ENCODE measurements around the gene RNF138. TPM values are rescaled to one million over a fixed set of nuclear protein-coding genes. Genes with fewer than 3 reads are reported as not detected.

The RNF138 gene
- total and polyA plus RNA-seq, 10 of the 15 experiments (the other 5 are each of a cell fraction or from before 2014, with no cell fraction given): 24.2 to 75.2 (median 40.1) TPM

GRCh38 chr18:32152705-32153448 lies 61.2 kb downstream of the RNF138 start:
- H3K36me3 ChIP-seq (ENCODE audit: control insufficient read depth in 2 of 2, insufficient read depth in 2 of 2, low read length in 1 of 2): no peaks in the 10 kb centered on the region
- peaks cover 3% of the 10 kb centered on the region; the same call in 2 of the 3 replicates for H3K9me3 ChIP-seq (replicated peaks; ENCODE audit: control insufficient read depth, insufficient read depth, low read length)
- no peak overlapping the region for H3K9ac ChIP-seq (ENCODE audit: control insufficient read depth, insufficient read depth, low read length)
- DNase-seq (ENCODE audit: low read depth, low spot score): peak; percentile 19
- H3K4me3 ChIP-seq: peak overlapping the region; percentile 9; the same call in 1 of the 2 replicates
- WGBS (ENCODE audit: insufficient coverage, insufficient replicate concordance, low lambda C conversion rate, missing lambda C conversion rate): 18% methylated on average over 5 of the region's 5 CpGs
- H3K4me2 ChIP-seq (ENCODE audit: control insufficient read depth, insufficient read depth): peak overlapping the region; percentile 36
- no peaks in the 10 kb centered on the region for H3K27me3 ChIP-seq (replicated peaks in 1 of 2; ENCODE audit: control insufficient read depth in 2 of 2, insufficient read depth in 2 of 2, low read length in 1 of 2)
- ATAC-seq: peak; percentile 88
- H3K79me2 ChIP-seq (ENCODE audit: control insufficient read depth, insufficient read depth, low read length): no peaks in the 10 kb centered on the region
- FAIRE-seq: peak; percentile 88
- ChIA-PET POLR2A (no interaction called here), SMC1A (ENCODE audit: uncharacterized antibody, unreplicated experiment) (no interaction called here), RAD21 (ENCODE audit: unreplicated experiment) (interaction anchor here (0.6 kb wide), 1 partner anchor 67 kb away, joined by 3 read pairs; no protein-coding TSS in a partner anchor), CTCF (interaction anchor here (0.6 to 1.2 kb wide), 3 partner anchors 244 to 399 kb away, joined by 3 read pairs; no protein-coding TSS in a partner anchor)
- H2AFZ ChIP-seq (ENCODE audit: control insufficient read depth, low read depth, low read length): no peak overlapping the region
- in situ Hi-C loops (cut with MboI) (no loop called here), intact Hi-C loops (cut with micrococcal nuclease; ENCODE audit: unreplicated experiment) (loop anchor here (10.0 kb wide), 1 partner anchor 782 kb away; no protein-coding TSS in a partner anchor)
- no peak overlapping the region for H3K27ac ChIP-seq (ENCODE audit: control insufficient read depth, insufficient read depth)
- no peaks in the 10 kb centered on the region for H4K20me1 ChIP-seq (ENCODE audit: control insufficient read depth, insufficient read depth)
- no TSS peak for BruUV-seq (replicated peaks)
- peaks cover 3% of the 10 kb centered on the region for H3K4me1 ChIP-seq (ENCODE audit: control insufficient read depth, insufficient read depth, low read length)
- TF ChIP-seq IKZF1 (conservative IDR thresholded peaks at IDR 0.05) (0 out of 2 replicates have a peak, but pooled peaks have one; percentile 17), GATAD2B (conservative IDR thresholded peaks at IDR 0.05; ENCODE audit: low read depth) (no peak), MTA3 (IDR thresholded peaks at IDR 0.05; ENCODE audit: borderline replicate concordance, low read length) (no peak), DPF2 (IDR thresholded peaks at IDR 0.05) (0 out of 2 replicates have a peak, but pooled peaks have one; percentile 36), YY1 (IDR thresholded peaks at IDR 0.05; ENCODE audit: low read depth, low read length) (no peak), MEF2B (IDR thresholded peaks at IDR 0.05; ENCODE audit: partially characterized antibody, poor library complexity, severe bottlenecking) (no peak), PML (IDR thresholded peaks at IDR 0.05; ENCODE audit: low read length) (no peak), NFIC (IDR thresholded peaks at IDR 0.05; ENCODE audit: low read depth, low read length) (no peak), HSF1 (IDR thresholded peaks at IDR 0.05; ENCODE audit: low read depth, low read length) (no peak), MTA2 (IDR thresholded peaks at IDR 0.05; ENCODE audit: low read depth) (no peak), RUNX3 (IDR thresholded peaks at IDR 0.05; ENCODE audit: low read length) (peak; percentile 50), CHD1 (IDR thresholded peaks at IDR 0.05; ENCODE audit: low read depth, low read length) (no peak), WRNIP1 (IDR thresholded peaks at IDR 0.05; ENCODE audit: borderline replicate concordance, low read depth, low read length) (no peak), RAD21 (IDR thresholded peaks at IDR 0.05; ENCODE audit: insufficient read depth, low read depth, low read length) (no peak), PAX8 (IDR thresholded peaks at IDR 0.05) (no peak), POU2F2 (IDR thresholded peaks at IDR 0.05; ENCODE audit: borderline replicate concordance, low read depth, low read length) (no peak), ZSCAN29 (IDR thresholded peaks at IDR 0.05) (no peak), RB1 (IDR thresholded peaks at IDR 0.05; ENCODE audit: borderline replicate concordance) (no peak), USF1 (IDR thresholded peaks at IDR 0.05; ENCODE audit: borderline replicate concordance, extremely low read length, insufficient read depth, low read depth, low read length) (no peak)
- TF ChIP-seq, protein P1, sequence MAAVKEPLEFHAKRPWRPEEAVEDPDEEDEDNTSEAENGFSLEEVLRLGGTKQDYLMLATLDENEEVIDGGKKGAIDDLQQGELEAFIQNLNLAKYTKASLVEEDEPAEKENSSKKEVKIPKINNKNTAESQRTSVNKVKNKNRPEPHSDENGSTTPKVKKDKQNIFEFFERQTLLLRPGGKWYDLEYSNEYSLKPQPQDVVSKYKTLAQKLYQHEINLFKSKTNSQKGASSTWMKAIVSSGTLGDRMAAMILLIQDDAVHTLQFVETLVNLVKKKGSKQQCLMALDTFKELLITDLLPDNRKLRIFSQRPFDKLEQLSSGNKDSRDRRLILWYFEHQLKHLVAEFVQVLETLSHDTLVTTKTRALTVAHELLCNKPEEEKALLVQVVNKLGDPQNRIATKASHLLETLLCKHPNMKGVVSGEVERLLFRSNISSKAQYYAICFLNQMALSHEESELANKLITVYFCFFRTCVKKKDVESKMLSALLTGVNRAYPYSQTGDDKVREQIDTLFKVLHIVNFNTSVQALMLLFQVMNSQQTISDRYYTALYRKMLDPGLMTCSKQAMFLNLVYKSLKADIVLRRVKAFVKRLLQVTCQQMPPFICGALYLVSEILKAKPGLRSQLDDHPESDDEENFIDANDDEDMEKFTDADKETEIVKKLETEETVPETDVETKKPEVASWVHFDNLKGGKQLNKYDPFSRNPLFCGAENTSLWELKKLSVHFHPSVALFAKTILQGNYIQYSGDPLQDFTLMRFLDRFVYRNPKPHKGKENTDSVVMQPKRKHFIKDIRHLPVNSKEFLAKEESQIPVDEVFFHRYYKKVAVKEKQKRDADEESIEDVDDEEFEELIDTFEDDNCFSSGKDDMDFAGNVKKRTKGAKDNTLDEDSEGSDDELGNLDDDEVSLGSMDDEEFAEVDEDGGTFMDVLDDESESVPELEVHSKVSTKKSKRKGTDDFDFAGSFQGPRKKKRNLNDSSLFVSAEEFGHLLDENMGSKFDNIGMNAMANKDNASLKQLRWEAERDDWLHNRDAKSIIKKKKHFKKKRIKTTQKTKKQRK (IDR thresholded peaks at IDR 0.05; ENCODE audit: low read depth, low read length): no peak
